ENCODE measurements around the gene ECM1.

The ECM1 gene

DNA sequence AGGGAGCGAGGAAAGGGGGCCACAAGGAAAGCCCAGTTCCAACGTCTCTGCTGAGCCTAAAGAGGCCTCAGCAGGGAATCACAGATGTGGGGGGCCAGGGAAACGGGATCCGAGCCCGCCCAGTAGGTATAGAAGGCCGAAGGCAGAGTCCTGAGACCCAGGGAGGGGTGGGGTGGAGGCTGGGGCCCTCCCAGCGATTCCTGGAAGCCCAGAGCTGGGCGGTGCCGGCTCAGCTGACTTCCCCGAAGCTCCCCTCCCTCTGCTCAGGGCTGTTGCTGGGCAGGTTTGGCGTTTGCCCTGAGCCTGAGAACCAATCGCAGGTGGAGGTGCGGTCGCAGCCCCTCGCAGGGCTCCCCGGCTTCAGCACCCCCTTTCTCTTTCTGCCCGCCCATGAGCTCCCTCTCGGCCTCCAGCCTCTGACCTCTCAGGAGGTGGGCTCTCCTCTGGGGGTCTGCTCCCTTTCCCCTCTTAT, 54.1 kb downstream of the ECM1 start:
- peak overlapping the region; percentile 100 for H3K27ac Mint-ChIP-seq
- TF ChIP-seq, protein P1, sequence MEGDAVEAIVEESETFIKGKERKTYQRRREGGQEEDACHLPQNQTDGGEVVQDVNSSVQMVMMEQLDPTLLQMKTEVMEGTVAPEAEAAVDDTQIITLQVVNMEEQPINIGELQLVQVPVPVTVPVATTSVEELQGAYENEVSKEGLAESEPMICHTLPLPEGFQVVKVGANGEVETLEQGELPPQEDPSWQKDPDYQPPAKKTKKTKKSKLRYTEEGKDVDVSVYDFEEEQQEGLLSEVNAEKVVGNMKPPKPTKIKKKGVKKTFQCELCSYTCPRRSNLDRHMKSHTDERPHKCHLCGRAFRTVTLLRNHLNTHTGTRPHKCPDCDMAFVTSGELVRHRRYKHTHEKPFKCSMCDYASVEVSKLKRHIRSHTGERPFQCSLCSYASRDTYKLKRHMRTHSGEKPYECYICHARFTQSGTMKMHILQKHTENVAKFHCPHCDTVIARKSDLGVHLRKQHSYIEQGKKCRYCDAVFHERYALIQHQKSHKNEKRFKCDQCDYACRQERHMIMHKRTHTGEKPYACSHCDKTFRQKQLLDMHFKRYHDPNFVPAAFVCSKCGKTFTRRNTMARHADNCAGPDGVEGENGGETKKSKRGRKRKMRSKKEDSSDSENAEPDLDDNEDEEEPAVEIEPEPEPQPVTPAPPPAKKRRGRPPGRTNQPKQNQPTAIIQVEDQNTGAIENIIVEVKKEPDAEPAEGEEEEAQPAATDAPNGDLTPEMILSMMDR (IDR thresholded peaks at IDR 0.05; ENCODE audit: unreplicated experiment in 3 of 3) = no peak
- H3K27me3 Mint-ChIP-seq (ENCODE audit: low read depth) = no peaks in the 10 kb centered on the region
- peak overlapping the region; percentile 86 to 88 (median 88) for H3K4me3 Mint-ChIP-seq
- H3K4me1 Mint-ChIP-seq = peaks cover 52% of the 10 kb centered on the region
- H3K9me3 Mint-ChIP-seq = no peaks in the 10 kb centered on the region
- H3K36me3 Mint-ChIP-seq (ENCODE audit: low read depth) = no peaks in the 10 kb centered on the region

DNA sequence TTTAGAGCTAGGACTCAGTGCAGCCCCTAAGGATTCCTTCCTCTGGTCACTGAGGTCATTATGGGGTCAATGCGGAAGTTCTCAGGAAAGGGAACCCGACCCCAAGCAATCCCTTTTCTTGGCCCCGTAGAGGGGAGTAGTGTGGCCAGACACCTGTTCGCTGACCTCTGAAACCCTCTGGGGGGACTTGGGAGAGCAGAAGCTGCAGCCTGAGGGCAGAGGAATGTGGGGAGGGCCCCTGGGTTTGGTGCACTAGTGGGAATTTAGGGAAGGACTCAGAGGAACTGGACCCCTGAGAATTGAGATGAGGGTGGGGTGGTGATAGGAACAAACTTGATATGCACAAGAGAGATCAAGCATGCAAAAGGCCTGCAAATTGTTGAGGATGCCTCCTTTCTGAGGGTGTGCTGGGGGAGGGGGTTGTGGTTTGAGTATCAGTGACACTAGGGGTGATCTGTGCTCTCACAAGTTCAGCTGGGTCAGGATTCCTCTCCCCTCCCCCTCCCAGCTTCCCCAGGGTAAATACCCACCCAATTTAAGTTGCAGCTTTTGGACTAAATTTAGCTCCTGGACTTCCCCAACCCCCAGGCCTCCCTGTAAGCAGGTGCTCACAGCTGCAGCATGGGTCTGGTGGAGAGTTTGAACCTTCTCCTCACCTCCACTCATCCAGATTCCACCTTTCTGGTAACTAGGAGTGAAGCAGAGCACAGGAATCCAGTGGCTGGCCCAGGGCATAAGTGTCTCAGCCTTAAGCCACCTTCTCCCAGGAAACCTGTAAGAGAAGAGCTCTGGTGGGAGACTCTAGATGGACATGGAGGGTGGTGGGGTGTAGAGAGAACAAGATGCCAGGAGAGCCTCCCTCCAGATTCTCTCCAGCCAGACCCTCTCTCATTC, 54.8 kb downstream of the ECM1 start:
- Mint-ChIP-seq H3K36me3 (ENCODE audit: low read depth) (no peaks in the 10 kb centered on the region), H3K27ac (peak overlapping the region; percentile 100), H3K4me3 (peak overlapping the region; percentile 86 to 88 (median 88)), H3K4me1 (peaks cover 59% of the 10 kb centered on the region), H3K27me3 (ENCODE audit: low read depth) (no peaks in the 10 kb centered on the region), H3K9me3 (no peaks in the 10 kb centered on the region)
- TF ChIP-seq, protein P1 (IDR thresholded peaks at IDR 0.05; ENCODE audit: unreplicated experiment in 3 of 3) = no peak
